HG02884 (cell line): Measurements from ENCODE around the gene CAV1.

Experiments used
- ATAC-seq: cut with Tn5 transposase; IDR thresholded peaks from one replicate; pipeline ENCODE4 v1.9.1; 2021; ENCODE audit warnings: mild to moderate bottlenecking, moderate library complexity; ENCODE audit not compliant: unreplicated experiment

Gene CAV1

GRCh38 chr7:116502201-116503096 is 22.4 kb upstream of the CAV1 start:
- no peak for ATAC-seq

GRCh38 chr7:116503835-116504234 is 21.0 kb upstream of the CAV1 start:
- ATAC-seq, result no peak

GRCh38 chr7:116505278-116505677 is 19.6 kb upstream of the CAV1 start:
- no peak for ATAC-seq

GRCh38 chr7:116505823-116506222 is 19.0 kb upstream of the CAV1 start:
- no peak for ATAC-seq

- ATAC-seq, result no peak
Observed at GRCh38 chr7:116509982-116510579, 14.8 kb upstream of the CAV1 start.

- ATAC-seq, result no peak
Observed at GRCh38 chr7:116510795-116511194, 14.0 kb upstream of the CAV1 start.

GRCh38 chr7:116511552-116512519 is 13.0 kb upstream of the CAV1 start:
- ATAC-seq, result peak; percentile 98

GRCh38 chr7:116512520-116513188 is 12.2 kb upstream of the CAV1 start:
- no peak for ATAC-seq

GRCh38 chr7:116515584-116515983 is 9.3 kb upstream of the CAV1 start:
- no peak for ATAC-seq

- no peak for ATAC-seq
Observed at GRCh38 chr7:116516324-116516723, 8.5 kb upstream of the CAV1 start.

GRCh38 chr7:116517626-116518025 is 7.2 kb upstream of the CAV1 start:
- no peak for ATAC-seq

- ATAC-seq, result no peak
Observed at GRCh38 chr7:116518961-116519360, 5.9 kb upstream of the CAV1 start.

- no peak for ATAC-seq
Observed at GRCh38 chr7:116521046-116521664, 3.7 kb upstream of the CAV1 start.

- ATAC-seq, result no peak
Observed at GRCh38 chr7:116522247-116522646, 2.6 kb upstream of the CAV1 start.

- no peak for ATAC-seq
Observed at GRCh38 chr7:116524221-116524608, 621 bp upstream of the CAV1 start.

GRCh38 chr7:116525298-116525912 is 569 bp downstream of the CAV1 start:
- peak; percentile 30 for ATAC-seq

- peak; percentile 92 for ATAC-seq
Observed at GRCh38 chr7:116525913-116526861, 1.4 kb downstream of the CAV1 start.

GRCh38 chr7:116526897-116527296 is 2.1 kb downstream of the CAV1 start:
- no peak for ATAC-seq

GRCh38 chr7:116527521-116527920 is 2.7 kb downstream of the CAV1 start:
- no peak for ATAC-seq
